MM.1S (cell line): ENCODE results near the gene PTPRN2.

ENCODE experiments used
- DNase-seq: peaks from one replicate; pipeline ENCODE4 v3.0.0-alpha.2; 2015
- H2AFZ ChIP-seq: fragments of 300-600 bp; sonication (generic); 2 replicates; pipeline ENCODE4 v1.6.0; 2016; ENCODE audit warnings: antibody characterized with exemption, low read length
- H3F3A ChIP-seq: fragments of 300-600 bp; sonication (generic); 2 replicates; pipeline ENCODE4 v1.6.1; 2016; ENCODE audit warnings: mild to moderate bottlenecking, antibody characterized with exemption, low read length, moderate library complexity, mixed read lengths; ENCODE audit not compliant: insufficient read depth
- H3K27ac ChIP-seq: fragments of 300-600 bp; sonication (generic); 2 replicates; pipeline ENCODE4 v1.5.1; 2016; ENCODE audit warnings: mild to moderate bottlenecking, low read length
- H3K27me3 ChIP-seq: fragments of 300-600 bp; sonication (generic); replicated peaks from 2 replicates; pipeline ENCODE4 v1.6.0; 2016; ENCODE audit warnings: low read length; ENCODE audit not compliant: insufficient read depth
- H3K36me3 ChIP-seq: fragments of 300-600 bp; sonication (generic); replicated peaks from 2 replicates; pipeline ENCODE4 v1.6.1; 2016; ENCODE audit warnings: mild to moderate bottlenecking, low read length, mixed read lengths; ENCODE audit not compliant: insufficient read depth
- H3K4me1 ChIP-seq: fragments of 300-600 bp; sonication (generic); 2 replicates; pipeline ENCODE4 v1.6.1; 2016; ENCODE audit warnings: low read length, mixed read lengths
- H3K4me2 ChIP-seq: fragments of 300-600 bp; sonication (generic); 2 replicates; pipeline ENCODE4 v1.6.0; 2016; ENCODE audit warnings: low read depth, low read length
- H3K4me3 ChIP-seq: fragments of 300-600 bp; sonication (generic); 2 replicates; pipeline ENCODE4 v1.5.1; 2016; ENCODE audit warnings: low read length, mixed read lengths
- H3K79me2 ChIP-seq: fragments of 300-600 bp; sonication (generic); 2 replicates; pipeline ENCODE4 v1.6.1; 2016; ENCODE audit warnings: mixed run types, low read length, mixed read lengths
- H3K9ac ChIP-seq: fragments of 300-600 bp; sonication (generic); 2 replicates; pipeline ENCODE4 v1.6.1; 2016; ENCODE audit warnings: low read length, mixed read lengths
- H3K9me2 ChIP-seq: fragments of 300-600 bp; sonication (generic); replicated peaks from 2 replicates; pipeline ENCODE4 v1.6.1; 2016; ENCODE audit warnings: mild to moderate bottlenecking, low read length, mixed read lengths; ENCODE audit not compliant: insufficient read depth
- H3K9me3 ChIP-seq: fragments of 300-600 bp; sonication (generic); replicated peaks from 2 replicates; pipeline ENCODE4 v1.6.1; 2016; ENCODE audit warnings: mild to moderate bottlenecking, low read length, mixed read lengths; ENCODE audit not compliant: insufficient read depth
- H4K20me1 ChIP-seq: fragments of 300-600 bp; sonication (generic); 2 replicates; pipeline ENCODE4 v1.6.1; 2016; ENCODE audit warnings: mild to moderate bottlenecking, low read length, moderate library complexity, mixed read lengths; ENCODE audit not compliant: insufficient read depth
- CTCF ChIP-seq: fragments of 300-600 bp; sonication (generic); IDR thresholded peaks from 2 replicates; pipeline ENCODE4 v1.5.1; 2016; ENCODE audit warnings: antibody characterized with exemption, low read length, mixed read lengths
- EZH2 ChIP-seq: fragments of 300-600 bp; sonication (generic); optimal IDR thresholded peaks from 2 replicates; pipeline ENCODE3; 2017; ENCODE audit warnings: low read depth, mild to moderate bottlenecking, antibody characterized with exemption, low read length, mixed read lengths
- EZH2phosphoT487 ChIP-seq: fragments of 300-600 bp; sonication (generic); IDR thresholded peaks from 2 replicates; pipeline ENCODE4 v1.6.1; 2018; ENCODE audit warnings: antibody characterized with exemption, low read length

Gene PTPRN2

GRCh38 chr7:157683747-157684156 lies 903.9 kb downstream of the PTPRN2 start:
- no peak overlapping the region for H2AFZ ChIP-seq
- no peak overlapping the region for H3K27ac ChIP-seq
- no peak overlapping the region for H3K4me2 ChIP-seq
- H4K20me1 ChIP-seq = no peaks in the 10 kb centered on the region
- H3K4me3 ChIP-seq = no peak overlapping the region
- H3K9ac ChIP-seq = no peak overlapping the region
- H3K79me2 ChIP-seq = no peaks in the 10 kb centered on the region
- no peaks in the 10 kb centered on the region for H3K9me2 ChIP-seq
- H3K9me3 ChIP-seq = no peaks in the 10 kb centered on the region
- no peaks in the 10 kb centered on the region for H3F3A ChIP-seq
- H3K36me3 ChIP-seq = no peaks in the 10 kb centered on the region
- H3K4me1 ChIP-seq = no peaks in the 10 kb centered on the region
- DNase-seq = no peak
- no peak for TF ChIP-seq EZH2
- no peak for TF ChIP-seq EZH2phosphoT487
- no peak for TF ChIP-seq CTCF
- H3K27me3 ChIP-seq = peaks cover 90% of the 10 kb centered on the region

GRCh38 chr7:157682946-157683746 lies 904.5 kb downstream of the PTPRN2 start:
- Histone ChIP-seq H3K4me2 (no peak overlapping the region), H3K27me3 (peaks cover 90% of the 10 kb centered on the region)

GRCh38 chr7:157682064-157682945 lies 905.3 kb downstream of the PTPRN2 start:
- no peaks in the 10 kb centered on the region for H3K79me2 ChIP-seq
- H3F3A ChIP-seq = no peaks in the 10 kb centered on the region
- H3K9ac ChIP-seq = no peak overlapping the region
- no peak for DNase-seq
- no peak overlapping the region for H3K27ac ChIP-seq
- no peaks in the 10 kb centered on the region for H3K36me3 ChIP-seq
- H3K27me3 ChIP-seq = peaks cover 90% of the 10 kb centered on the region
- no peaks in the 10 kb centered on the region for H4K20me1 ChIP-seq
- no peak overlapping the region for H3K4me2 ChIP-seq
- H3K4me1 ChIP-seq = no peaks in the 10 kb centered on the region
- H3K9me2 ChIP-seq = no peaks in the 10 kb centered on the region
- TF ChIP-seq EZH2phosphoT487 (no peak), EZH2 (no peak), CTCF (no peak)
- H3K9me3 ChIP-seq = no peaks in the 10 kb centered on the region
- no peak overlapping the region for H3K4me3 ChIP-seq
- H2AFZ ChIP-seq = no peak overlapping the region

More at GRCh38 chr7:157682946-157683746, 904.5 kb downstream of the PTPRN2 start:
- H3K36me3 ChIP-seq = no peaks in the 10 kb centered on the region
- no peak overlapping the region for H3K9ac ChIP-seq
- H3K79me2 ChIP-seq = no peaks in the 10 kb centered on the region
- no peak overlapping the region for H3K27ac ChIP-seq
- no peak overlapping the region for H2AFZ ChIP-seq
- H3K9me3 ChIP-seq = no peaks in the 10 kb centered on the region
- DNase-seq = no peak
- H3K9me2 ChIP-seq = no peaks in the 10 kb centered on the region
- H3K4me3 ChIP-seq = no peak overlapping the region
- no peaks in the 10 kb centered on the region for H3K4me1 ChIP-seq
- no peaks in the 10 kb centered on the region for H4K20me1 ChIP-seq
- TF ChIP-seq EZH2phosphoT487 (no peak), CTCF (no peak), EZH2 (no peak)
- H3F3A ChIP-seq = no peaks in the 10 kb centered on the region
